SKM-1 treated with dmso at 0.1 percent for 144 hours (cell line): ENCODE measurements around the gene MON2.
"Not testable (repeated sequence)": the region's sequence is repeated elsewhere in the genome, so short reads cannot be mapped to it uniquely, and the experiment has no call there.

Source experiments
- DNase-seq: peaks from one replicate; lab custom pipeline; 2025; ENCODE audit not compliant: unreplicated experiment; lab: John Stamatoyannopoulos, UW

The MON2 gene

DNA sequence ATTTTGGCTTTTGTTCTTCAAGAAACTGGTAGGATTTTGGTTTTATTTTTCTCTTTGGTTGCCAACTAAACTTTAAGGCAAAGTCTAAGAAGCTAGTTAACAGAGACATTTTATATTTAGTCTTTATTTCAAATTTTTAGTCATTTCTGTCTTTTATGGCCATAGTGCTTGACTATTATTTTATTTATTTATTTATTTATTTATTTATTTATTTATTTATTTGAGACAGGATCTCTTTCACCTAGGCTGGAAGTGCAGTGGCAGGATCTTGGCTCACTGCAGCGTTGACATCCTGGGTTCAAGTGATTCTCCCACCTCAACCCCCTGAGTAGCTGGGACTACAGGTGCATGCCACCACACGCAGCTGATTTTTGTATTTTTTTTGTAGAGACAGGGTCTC is 3.1 kb downstream of the MON2 start:
- DNase-seq = no peak

DNA sequence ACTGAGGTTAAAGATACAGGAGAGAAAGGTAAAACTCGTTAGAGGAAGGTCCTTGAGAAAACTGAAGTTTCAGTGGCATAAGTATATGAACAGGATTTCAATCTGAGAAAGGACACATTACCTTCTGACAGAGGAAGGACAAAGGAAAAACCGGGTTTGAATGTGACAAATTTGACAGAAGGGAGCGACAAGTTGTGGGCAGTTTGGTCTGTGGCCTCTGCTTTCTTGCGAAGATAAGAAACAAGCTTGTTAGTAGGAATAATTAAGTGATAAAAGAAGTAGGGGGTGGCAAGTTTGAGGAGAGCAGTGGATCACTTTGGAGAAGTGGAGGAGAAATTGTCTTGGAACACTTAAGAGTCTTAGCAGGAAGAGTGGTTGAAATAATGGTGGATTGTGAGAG is 5.1 kb downstream of the MON2 start:
- no peak for DNase-seq

GRCh38 chr12:62472472-62472871 is 5.8 kb downstream of the MON2 start:
- no peak for DNase-seq

- DNase-seq = no peak
Observed at GRCh38 chr12:62481843-62482540, 15.4 kb downstream of the MON2 start.

DNA sequence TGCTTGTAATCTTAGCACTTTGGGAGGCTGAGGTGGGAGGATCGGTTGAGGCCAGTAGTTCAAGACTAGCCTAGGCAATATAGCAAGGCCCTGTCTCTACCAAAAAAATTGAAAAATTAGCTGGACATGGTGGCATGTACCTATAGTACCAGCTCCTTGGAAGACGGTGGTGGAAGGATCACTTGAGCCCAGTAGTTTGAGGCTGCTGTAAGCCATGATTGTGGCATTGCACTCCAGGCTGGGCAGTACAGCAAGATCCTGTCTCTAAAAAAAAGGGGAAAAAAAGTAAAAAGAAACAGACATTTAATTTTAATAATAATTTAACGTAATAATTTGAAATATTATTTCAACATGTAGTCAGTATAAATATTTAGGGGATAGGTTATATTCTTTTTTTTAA is 16.1 kb downstream of the MON2 start:
- DNase-seq = no peak

- DNase-seq = no peak
Observed at GRCh38 chr12:62484233-62484632, 17.6 kb downstream of the MON2 start.

GRCh38 chr12:62505786-62506185 is 39.2 kb downstream of the MON2 start:
- no peak for DNase-seq

- DNase-seq = no peak
Observed at GRCh38 chr12:62512901-62513300, 46.3 kb downstream of the MON2 start.

DNA sequence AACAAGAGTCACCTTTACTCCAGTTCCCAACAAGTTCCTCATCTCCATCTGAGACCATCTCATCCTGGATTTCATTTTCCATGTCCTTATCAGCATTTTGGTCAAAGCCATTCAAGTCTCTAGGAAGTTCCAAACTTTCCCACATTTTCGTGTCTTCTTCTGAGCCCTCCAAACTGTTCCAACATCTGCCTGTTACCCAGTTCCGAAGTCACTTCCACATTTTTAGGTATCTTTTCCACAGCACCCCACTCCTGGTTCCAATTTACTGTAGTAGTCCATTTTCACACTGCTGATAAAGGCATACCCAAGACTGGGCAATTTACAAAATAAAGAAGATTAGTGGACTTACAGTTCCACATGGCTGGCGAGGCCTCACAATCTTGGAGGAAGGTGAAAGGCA is 47.5 kb downstream of the MON2 start:
- DNase-seq = not testable (repeated sequence)

- peak; percentile 36 for DNase-seq
Observed at GRCh38 chr12:62516927-62517326, 50.3 kb downstream of the MON2 start.

DNA sequence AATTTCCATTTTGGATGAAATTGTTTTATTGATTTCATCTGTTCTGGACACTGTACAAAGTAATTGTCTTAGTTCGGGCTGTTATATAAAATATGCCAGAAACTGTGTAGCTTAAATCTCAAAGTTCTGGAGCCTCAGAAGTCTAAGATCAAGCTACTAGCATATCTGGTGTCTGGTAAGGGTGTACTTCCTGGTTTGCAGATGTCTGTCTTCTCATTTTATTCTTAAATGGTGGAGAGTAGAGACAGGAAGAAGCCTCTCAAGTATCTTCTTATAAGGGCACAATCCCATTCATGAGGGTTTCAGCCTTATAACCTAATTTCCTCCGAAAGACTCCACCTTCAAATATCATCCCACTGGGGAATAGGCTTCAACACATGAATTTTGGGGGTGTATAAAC is 51.3 kb downstream of the MON2 start:
- DNase-seq = no peak

GRCh38 chr12:62519043-62519442 is 52.4 kb downstream of the MON2 start:
- DNase-seq = no peak

- no peak for DNase-seq
Observed at GRCh38 chr12:62520361-62520760, 53.7 kb downstream of the MON2 start.

GRCh38 chr12:62522984-62523383 is 56.4 kb downstream of the MON2 start:
- DNase-seq = no peak

GRCh38 chr12:62523619-62524018 is 57.0 kb downstream of the MON2 start:
- DNase-seq = no peak

DNA sequence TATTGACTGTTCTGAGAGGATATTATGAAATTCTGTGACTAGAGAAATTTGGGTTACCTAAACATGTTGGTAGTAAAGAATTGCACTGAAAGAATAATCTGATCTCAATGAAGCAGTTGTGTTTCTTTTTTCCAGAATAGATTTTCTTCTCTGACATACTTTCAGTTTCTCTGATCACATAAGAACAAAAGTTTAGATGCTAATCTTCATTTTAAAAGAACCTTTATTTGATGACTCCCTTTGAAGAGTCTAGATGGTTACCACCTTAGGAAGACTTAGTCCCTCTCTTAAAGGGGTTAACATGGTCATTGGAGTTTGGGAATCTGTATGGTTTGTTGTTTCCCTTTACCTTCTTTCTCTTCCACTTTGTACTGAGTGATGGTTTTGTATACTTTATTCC is 58.6 kb downstream of the MON2 start:
- no peak for DNase-seq

DNA sequence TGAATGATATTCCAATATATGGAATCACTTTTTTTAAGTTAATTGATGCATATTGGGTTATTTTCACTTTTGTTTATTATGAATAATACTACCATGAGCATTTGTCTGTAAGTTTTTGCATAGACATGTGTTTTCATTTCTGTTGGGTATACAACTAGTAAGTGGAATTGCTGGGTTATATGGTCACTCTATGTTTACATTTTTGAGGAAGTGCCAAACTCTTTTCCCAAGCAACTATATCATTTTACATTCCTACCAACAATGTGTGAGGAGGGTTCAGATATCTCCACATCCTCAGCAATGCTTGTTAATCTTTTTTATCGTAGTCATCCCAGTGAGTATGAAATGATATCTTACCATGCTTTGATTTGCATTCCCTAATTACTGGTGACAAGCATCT is 64.0 kb downstream of the MON2 start:
- no peak for DNase-seq

- DNase-seq = no peak
Observed at GRCh38 chr12:62532333-62532732, 65.7 kb downstream of the MON2 start.

GRCh38 chr12:62533087-62533754 is 66.6 kb downstream of the MON2 start:
- DNase-seq = no peak

DNA sequence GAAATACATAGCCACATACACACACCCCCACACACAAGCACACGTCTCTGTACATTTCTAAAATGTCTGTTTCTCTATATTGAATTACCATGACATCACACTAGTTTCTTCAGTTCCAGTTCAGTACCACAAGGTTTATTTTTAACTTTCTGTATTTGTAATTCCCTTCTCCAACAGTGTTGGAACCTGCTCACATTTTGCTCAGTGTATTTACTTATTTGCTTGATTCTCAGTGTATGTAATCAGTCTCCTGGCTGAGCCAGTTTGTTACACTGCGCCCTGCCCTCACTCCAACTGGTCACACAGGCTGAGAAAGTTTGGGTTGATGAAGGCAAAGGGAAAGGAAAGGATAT is 67.1 kb downstream of the MON2 start:
- no peak for DNase-seq

DNA sequence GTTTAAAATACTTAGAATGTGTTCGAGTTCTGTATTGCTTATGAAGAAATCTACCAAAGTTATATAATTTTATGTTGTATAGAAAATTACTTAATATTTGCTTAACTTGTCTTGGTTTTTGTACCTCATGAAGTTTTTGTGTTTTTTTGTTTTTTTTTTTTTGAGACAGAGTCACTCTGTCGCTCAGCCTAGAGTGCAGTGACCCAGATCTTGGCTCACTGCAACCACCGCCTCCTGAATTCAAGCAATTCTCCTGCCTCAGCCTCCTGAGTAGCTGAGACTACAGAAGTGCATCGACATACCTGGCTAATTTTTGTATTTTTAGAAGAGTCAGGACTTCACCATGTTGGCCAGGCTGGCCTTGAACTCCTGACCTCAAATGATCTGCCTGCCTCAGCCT is 69.9 kb downstream of the MON2 start:
- DNase-seq = no peak

DNA sequence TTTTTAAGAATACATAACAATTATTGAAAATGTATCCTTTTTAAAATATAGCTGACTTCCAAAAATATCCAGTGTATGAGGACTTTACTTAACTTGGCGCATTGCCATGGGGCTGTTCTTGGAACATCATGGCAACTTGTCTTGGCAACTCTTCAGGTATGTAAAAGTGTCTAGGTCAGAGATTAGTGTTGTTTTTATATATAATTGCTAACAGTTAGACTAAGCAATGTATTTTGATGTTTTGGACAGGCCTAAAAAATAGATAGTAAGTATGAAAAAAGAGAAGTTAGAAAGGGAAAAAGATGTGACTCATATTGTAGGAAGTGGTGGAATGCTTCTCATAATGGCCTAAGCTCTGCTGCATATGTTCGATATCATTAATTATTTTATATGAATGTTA is 70.9 kb downstream of the MON2 start:
- DNase-seq = no peak

- no peak for DNase-seq
Observed at GRCh38 chr12:62540354-62540753, 73.7 kb downstream of the MON2 start.
